GM11168 (cell line): ENCODE data around the gene SEMA5A.

ENCODE experiments used
- in situ Hi-C: fragments of 300-500 bp; cut with MboI; formaldehyde crosslinking; loops from one replicate; pipeline ENCODE4 v1.12.0; 2022; ENCODE audit warnings: low sequenced_read_pairs; ENCODE audit not compliant: unreplicated experiment

SEMA5A gene

DNA sequence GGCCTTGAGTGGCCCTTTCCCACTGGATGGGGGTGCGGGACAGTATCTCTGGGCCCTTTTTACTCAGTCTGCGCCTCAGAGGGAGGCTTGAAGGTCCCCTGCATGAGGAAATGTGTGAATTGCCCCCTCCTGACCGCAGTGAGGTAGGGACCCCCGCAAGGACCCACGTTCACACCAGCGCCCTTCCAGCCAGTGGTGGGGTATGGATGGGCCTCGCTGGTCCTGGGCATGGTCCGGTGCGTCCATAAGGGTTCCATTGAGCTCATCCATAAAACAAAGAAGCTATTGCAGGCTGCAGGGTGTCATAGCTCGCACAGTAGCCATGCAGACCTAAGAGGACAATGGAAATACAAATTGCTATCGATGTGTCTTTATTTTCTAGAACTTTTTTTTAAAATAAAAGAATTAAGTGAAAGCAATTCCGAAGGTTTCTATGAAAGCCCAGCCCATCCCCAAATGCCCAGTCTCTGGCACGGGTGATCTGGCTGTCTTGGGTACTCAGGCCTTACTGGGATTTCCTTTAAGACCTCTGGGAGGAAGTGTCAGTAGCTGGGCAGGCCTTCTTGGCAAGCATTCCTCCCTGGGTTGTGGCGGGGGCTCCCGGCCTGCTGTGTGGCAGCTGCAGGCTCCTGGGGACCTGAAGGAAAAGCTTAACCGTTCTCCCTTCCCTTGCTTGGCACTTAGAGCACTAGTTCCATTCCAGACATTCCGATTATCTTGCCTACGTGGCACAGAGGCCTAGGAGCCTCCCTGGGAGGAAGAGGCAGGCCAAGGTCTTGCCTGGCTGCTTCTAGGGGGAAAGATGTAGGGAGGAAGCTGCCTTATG is 1.5 kb upstream of the SEMA5A start:
- in situ Hi-C loops, result no loop called here

DNA sequence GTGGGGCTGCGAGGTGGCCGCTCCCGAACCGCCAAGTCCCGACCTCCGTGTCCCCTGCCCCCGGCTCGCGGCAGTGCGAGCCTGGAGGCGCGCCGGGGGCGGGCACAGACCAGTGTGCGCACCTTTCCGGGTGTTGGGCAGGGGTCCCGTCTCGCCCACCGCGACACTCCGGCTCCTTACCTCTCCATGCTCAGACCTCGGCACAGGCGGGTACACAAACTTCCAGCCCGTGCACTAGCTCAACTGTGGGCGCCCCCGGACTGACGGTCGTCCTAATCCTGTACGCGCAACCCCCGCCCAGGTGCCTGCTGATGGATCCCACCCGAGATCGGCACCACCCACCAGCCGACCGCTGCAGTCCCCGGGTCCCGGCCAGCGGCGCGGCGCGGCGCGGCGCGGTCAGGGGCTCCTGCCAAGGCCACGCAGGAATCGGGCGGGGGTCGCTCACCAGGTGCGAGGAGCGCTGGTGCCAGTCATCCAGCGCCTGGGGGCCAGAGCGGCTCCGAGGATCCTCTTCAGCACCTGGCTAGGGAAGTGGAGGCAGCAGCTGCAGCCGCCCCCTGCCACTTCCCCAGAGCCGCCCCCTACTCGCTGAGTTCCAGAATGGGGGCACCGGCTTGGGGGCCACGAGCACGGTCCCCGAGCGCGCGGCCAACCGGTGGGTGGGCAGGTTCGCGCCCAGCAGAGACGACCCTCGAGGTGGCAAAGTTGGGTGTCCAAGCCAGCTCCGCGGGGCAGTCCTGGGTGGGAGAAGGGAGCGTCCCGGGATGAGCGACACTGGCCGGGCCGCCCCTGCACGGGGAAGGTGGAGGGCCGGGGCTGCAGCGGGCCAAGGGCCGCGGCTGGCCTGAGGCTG is 511 bp downstream of the SEMA5A start:
- in situ Hi-C loops, result no loop called here

DNA sequence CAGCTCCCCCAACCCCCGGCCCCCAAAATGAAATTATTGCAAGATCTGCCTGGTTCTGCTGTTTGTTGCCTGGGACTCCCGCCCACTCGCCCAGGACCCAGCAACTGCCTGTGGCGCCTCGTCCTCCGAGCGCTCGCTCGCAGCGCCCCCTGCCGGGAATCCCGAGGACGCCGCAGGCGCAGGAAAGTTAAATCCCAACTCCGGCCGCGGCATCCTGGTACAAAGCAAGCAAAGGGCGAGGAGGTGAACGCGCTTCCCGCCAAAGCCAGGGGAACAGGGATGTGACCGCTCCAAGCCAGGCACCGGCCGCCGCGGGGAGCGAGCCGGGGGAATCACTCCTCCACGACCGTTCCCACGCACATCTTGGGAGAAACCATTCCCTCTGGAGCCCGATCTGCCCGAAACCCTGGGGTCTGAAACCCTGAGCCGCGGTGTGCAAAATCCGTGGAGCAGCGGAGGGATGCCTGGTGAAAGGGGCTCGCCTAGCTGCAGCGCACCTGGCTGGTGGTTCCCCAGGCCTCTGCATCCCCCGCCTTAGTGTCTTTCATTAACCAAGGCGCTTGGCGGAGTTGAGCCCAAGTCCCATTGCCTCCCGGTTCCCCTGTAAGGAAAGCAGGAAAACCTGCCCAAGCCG is 1.3 kb downstream of the SEMA5A start:
- in situ Hi-C loops, result no loop called here

GRCh38 chr5:9544056-9544455 is 1.8 kb downstream of the SEMA5A start:
- in situ Hi-C loops, result no loop called here

DNA sequence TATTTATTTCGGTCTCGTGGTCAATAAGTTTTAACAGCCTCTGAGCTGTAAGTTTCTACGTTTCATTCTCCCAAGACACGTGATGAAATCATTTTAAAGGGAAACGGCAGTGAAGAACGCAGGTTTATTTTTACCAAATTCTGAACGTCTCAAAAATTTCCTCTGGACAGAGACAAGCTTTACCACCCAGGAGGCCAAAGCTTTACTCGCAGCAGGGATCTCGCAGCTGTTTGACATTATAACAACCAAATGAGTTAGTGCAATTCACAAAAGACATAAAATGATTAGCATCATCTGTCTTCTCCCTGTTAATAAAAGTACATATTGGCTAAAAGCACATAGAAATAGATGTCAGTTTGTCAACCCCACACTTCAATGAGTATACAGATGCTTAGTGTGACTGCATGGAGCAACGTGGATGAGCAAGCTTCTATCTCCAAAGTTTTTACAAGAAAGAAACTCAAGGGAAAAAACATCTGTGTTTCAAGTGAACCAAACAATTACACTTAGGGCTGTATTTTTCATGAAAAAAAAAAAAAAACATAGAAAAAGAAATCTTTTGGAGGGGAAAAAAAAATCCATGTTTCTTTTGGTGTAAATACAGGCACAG is 2.5 kb downstream of the SEMA5A start:
- in situ Hi-C loops, result no loop called here

GRCh38 chr5:9540791-9541190 is 5.1 kb downstream of the SEMA5A start:
- in situ Hi-C loops, result no loop called here

DNA sequence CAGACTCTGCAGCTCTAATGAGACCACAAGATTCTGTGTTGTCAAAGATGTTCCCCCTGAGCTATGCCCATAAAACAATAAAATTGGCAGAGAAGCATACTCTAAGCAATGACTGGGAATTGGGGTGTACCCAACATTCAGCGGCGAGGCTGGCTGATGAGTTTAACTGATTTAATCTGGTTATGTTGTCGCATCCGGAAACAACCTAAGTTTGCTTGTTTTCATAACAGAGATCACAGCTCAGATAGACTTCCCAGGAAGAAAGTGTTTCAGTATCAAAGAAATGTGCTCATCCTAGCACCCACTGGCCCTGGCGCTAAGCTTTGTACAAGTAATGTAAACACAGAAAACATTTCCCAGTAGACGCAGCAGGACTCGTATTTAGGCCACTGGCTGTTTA is 7.4 kb downstream of the SEMA5A start:
- in situ Hi-C loops, result no loop called here

GRCh38 chr5:9537223-9538141 is 8.4 kb downstream of the SEMA5A start:
- in situ Hi-C loops, result no loop called here

DNA sequence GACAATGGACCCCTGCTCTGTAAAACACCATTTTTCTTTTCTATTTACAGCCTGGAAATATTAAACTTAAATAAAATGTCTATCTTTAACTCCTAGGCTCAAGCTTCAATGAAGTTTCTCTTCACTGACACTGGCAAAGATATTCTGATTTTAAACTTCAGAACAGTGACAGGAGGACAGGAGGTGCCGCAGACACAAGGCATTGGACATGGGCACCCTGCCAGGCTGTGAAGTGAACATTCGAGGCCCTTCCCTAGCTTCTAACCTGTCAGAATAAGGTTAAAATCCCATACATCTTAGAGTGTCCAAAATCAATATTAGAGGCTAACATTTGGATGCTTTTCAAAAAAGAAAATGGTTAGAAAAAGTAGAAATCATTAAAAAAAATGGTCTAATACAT is 9.2 kb downstream of the SEMA5A start:
- in situ Hi-C loops, result no loop called here

DNA sequence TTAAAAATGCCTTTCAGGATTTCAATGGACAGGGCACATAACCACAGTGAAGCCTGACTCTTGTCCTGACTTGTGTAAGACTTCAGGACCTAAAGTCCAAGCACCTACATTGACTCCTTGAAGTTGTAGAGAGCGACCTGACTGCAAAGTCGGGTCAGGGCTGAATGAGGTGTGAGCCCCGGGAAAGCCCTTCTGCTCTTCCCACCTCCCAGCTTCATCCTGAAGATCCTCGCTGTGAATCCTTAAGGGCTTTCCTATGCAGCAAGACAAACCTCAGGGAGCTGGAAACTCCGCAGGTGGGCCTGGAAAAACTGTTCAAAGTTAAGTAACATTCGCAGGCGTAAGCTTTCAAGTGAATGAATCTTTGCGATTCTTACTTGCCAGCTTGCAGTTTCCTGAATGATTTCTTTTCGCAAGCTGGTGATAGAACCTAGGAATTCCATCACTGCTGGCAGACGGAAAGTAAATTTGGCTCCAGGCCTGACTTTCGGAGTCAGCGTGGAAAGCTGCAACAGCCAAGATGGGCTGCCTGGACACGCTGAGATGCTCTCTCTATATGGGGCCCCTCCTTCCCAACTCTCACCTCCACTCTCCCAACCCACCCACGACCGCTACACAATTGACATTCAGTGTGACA is 10.9 kb downstream of the SEMA5A start:
- in situ Hi-C loops, result no loop called here

DNA sequence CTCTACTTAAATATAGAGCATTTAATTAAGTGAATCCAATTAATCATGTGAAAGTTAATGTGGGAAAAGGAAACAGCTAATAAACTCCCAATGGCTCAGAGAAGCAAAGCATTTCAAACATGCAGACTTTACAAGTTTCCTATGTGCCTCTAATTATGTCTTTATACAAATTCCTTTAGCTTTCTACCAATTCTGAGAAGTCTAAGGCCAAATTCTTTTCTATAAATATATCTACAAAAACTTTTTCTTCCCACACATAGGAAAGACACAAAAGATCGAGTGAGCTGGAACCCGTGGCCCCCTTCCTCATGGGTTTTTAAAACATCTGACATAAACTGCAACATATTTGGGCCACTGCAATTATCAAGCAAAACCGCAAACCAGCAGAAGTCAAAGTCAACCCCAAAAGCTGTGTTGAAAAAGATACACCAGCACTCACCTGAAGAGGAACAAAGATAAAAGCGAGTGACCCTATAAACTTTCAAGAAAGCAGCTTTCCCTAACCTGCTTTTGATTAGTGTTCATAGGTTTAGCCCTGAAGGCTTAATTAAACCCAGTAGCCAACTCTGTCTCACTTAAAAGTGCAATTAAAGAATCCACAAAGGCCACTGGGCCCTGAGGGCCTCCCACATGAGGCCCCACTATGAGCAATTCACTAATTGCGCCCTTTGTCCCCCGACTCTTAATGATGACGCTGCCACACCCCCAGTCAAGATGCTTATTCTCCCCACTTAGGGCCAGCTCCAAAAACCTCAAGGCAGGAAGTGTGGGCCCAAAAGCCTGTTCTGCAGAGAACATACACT is 12.1 kb downstream of the SEMA5A start:
- in situ Hi-C loops, result no loop called here

GRCh38 chr5:9533096-9533495 is 12.8 kb downstream of the SEMA5A start:
- in situ Hi-C loops, result no loop called here

DNA sequence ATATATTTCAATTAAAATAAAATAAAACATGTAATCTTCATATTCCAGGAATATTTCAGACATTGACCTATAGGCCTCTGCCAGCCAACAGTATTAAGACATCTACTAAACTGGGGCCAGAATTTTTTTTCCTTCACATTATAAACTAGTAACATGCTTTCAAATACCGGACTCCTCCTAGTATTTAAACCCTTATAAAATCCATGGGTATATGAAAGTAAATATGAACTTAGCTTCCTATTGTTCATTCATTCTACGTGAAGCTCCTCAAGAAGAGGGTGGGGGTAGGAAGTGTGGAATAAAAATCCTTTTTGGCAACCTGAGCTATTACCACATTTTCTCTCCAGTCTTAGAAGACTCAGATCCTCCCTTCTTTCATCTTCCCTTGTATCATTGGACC is 16.4 kb downstream of the SEMA5A start:
- in situ Hi-C loops, result no loop called here

DNA sequence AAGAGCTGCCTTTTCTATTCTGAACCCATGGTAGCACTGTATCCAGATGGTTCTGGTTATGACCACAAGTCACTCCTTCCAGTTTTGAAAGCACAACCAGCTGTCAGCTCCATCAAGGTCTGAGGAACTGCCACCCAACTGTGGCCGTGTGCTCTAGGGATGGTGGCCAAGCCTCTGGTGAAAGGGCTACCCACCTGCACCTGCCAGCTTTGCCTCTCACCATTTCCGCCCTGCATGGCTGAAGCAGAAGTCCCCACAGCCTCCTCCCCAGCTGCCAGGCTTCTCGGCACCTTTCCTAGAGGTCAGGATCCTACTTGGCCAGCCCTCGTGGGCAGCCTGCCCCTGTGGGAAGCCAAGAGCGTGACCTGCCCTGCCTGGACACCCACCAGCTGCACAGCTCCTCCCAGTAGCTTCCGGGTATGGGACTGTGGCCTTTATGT is 16.8 kb downstream of the SEMA5A start:
- in situ Hi-C loops, result no loop called here

- in situ Hi-C loops, result no loop called here
Measured at GRCh38 chr5:9524941-9525340, 20.9 kb downstream of the SEMA5A start.

DNA sequence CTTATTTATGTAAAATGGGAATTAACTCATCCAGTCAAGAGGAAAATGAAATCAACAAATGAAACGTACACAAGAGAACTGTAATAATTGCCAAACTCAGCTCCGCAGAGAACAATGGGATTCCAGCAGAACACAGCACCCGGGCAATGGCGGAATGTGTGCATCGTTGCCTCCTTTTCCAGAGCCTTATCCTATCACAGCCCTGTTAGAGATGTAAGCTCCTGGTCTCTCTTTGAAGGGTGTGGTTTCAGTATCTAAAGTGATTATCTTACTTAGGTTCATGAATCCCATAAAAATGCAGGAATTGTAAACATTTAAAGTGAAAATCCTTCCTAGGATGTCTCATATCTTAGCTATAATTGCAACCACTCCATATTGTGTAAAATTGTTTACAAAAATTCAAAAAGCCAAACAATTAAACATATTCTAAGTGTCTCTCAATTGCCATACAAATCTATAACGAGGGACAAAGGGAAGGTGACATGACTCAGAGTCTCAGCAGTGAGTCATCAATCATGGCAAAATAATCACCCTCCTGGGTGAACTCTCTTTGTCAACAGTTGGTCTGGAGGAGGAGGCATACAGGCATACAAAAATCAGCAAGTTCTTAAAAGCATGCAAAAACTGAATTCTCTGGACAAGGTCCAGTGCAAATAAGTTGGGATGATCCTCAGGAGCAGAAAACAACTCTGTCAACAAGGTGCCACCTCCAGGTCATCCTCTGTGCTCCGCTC is 22.6 kb downstream of the SEMA5A start:
- in situ Hi-C loops, result no loop called here

DNA sequence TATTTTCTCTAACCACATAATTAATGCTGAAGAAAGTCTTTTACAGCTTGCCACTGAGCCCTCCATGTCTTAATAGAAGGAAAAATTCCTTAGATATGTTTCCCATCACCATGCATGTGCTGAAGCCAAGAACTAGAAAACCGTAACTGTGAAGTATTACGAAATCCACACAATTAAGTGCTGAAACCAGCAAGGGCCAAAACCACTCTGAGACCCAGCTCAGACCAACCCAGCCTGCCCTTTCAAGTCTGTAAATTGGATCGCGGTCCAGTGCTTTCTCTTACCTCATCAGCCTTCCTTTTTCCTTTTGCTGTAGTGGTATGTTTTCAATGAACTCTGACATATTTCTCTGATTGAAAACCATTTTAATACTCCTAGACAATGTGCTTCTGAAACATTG is 26.3 kb downstream of the SEMA5A start:
- in situ Hi-C loops, result no loop called here

GRCh38 chr5:9516591-9516990 is 29.3 kb downstream of the SEMA5A start:
- in situ Hi-C loops, result no loop called here
